ENCODE results near the gene C20orf144.
A peak's percentile ranks its signal among the peaks of the same experiment; 100 is the strongest.
"Not testable (repeated sequence)": the region's sequence is repeated elsewhere in the genome, so short reads cannot be mapped to it uniquely, and the experiment has no call there.

Gene C20orf144

DNA sequence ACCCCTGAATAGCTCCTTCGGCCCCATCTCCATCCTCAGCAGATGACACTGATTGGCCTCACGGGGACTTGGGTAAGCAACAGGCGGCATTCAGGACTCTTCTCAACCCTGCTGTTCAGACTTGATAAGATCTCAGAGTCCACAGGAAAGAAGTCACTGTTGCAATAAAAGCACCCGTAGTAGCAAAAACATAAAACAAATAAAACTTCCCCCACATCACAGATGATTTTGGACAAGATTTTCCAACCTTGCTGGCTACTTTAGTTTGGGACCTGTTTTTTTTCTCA lies 17.1 kb upstream of the C20orf144 start:
- H3K4me1 Mint-ChIP-seq (ENCODE audit: low read depth), result peaks cover 8% of the 10 kb centered on the region
- no peak overlapping the region for H3K27ac Mint-ChIP-seq
- H3K36me3 Mint-ChIP-seq (ENCODE audit: low read depth), result peaks cover 23% of the 10 kb centered on the region
- H3K27me3 Mint-ChIP-seq (ENCODE audit: low read depth), result no peaks in the 10 kb centered on the region
- H3K4me3 Mint-ChIP-seq, result no peak overlapping the region
- no peaks in the 10 kb centered on the region for H3K9me3 Mint-ChIP-seq

DNA sequence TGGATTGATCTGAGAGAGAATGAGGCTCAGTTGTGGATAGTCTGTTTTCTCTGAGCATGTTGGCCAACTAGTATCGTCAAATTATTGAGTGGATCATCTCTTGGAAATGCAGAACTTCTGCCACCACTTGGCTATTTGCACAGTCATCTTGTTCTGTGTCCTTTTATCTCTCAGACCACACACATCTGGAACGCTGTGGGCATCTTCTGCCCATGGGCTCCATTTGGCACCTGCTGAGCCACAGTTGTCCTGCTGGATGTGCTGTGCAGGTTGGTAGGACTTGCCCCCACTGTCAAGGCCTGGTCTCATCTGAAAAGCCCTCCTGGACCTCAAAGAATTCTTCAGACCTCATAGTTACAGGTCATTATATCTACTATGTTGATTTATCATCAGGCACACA lies 16.7 kb upstream of the C20orf144 start:
- no peaks in the 10 kb centered on the region for H3K27me3 Mint-ChIP-seq (ENCODE audit: low read depth)
- no peaks in the 10 kb centered on the region for H3K9me3 Mint-ChIP-seq
- no peak overlapping the region for H3K4me3 Mint-ChIP-seq
- no peak overlapping the region for H3K27ac Mint-ChIP-seq
- peaks cover 8% of the 10 kb centered on the region for H3K4me1 Mint-ChIP-seq (ENCODE audit: low read depth)
- H3K36me3 Mint-ChIP-seq (ENCODE audit: low read depth), result peaks cover 20% of the 10 kb centered on the region

DNA sequence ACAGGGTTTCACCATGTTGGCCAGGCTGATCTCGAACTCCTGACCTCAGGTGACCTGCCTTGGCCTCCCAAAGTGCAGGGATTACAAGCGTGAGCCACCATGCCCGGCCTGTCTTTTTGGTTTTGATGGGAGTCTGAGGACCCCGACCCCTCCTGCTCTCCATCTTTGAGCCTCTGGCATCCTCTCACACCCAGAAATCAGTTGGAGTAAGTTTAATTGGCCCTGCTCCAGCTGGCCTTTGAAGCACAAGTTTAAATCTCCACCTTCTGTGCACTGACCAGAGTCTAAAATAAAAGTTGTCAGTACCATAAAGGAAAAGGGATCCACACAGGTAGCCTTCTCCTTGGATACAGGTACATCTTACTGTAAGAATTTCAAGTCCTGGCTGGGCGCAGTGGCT lies 15.9 kb upstream of the C20orf144 start:
- no peaks in the 10 kb centered on the region for H3K9me3 Mint-ChIP-seq
- no peak overlapping the region for H3K27ac Mint-ChIP-seq
- H3K4me3 Mint-ChIP-seq, result no peak overlapping the region
- H3K27me3 Mint-ChIP-seq (ENCODE audit: low read depth), result no peaks in the 10 kb centered on the region
- H3K36me3 Mint-ChIP-seq (ENCODE audit: low read depth), result peaks cover 15% of the 10 kb centered on the region
- H3K4me1 Mint-ChIP-seq (ENCODE audit: low read depth), result peaks cover 8% of the 10 kb centered on the region

DNA sequence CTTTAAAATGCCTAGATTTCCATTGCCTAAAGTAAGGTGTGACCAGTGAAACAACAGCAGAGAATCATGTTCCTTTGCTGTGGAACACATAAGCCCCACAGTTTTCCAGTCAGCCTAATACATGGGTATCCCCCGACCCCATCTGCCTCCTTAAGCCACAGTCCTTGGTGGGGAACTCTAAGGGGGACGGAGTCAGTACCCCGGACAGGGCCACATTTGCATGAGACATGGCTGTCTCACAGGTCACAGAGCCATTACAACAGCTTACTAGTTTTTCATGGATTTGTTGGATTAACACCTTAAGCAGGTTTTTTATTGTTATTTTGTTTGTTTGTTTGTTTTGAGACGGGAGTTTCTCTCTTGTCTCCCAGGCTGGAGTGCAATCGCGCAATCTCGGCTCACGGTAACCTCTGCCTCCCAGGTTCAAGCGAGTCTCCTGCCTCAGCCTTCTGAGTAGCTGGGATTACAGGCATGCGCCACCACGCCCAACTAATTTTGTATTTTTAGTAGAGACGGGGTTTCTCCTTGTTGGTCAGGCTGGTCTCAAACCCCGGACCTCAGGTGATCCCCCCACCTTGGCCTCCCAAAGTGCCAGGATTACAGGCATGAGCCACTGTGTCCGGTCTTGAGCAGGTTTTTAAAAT lies 15.0 kb upstream of the C20orf144 start:
- not testable (repeated sequence) for H3K9me3 Mint-ChIP-seq; H3K4me3 Mint-ChIP-seq; H3K27ac Mint-ChIP-seq; H3K27me3 Mint-ChIP-seq (ENCODE audit: low read depth)
- Mint-ChIP-seq H3K4me1 (ENCODE audit: low read depth) (peaks cover 16% of the 10 kb centered on the region), H3K36me3 (ENCODE audit: low read depth) (peaks cover 13% of the 10 kb centered on the region)

DNA sequence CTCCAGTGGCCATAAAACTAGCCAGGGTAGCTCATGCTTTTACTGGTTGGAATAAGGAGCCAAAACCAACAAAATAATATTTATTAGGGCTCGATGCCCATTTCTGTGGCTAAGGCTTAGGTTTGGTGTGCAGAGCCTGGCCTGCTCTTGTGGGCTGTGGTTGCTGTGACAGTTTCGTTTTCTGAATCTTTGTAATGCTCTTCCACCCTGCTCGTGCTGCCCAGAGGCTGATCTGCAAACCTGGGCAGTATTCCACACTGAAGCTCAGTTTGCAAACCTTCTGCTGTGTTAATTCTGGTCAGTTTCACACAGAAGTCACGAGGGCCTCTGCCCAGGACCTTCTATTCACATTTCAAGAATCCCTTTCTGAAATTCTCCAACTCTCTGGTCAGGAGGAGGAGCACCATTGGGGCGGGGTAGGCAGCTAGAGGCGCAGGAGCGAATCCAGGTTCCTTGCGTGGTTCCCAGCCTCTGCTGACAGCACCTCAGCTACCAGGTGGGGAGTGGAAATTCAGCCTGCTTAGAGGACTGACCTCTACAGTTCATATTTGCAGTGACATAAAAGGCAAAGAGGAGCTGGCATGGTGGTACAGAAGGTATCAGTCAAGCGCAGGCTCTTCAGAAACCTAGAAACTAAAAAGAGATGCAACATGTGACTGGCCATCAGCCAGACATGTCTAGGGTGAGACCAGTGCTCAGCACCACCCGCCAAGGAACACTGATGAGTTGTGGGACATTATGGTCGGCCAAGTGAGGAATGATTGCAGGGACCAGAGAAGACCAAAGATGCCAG lies 14.3 kb upstream of the C20orf144 start:
- H3K27me3 Mint-ChIP-seq (ENCODE audit: low read depth), result no peaks in the 10 kb centered on the region
- H3K9me3 Mint-ChIP-seq, result no peaks in the 10 kb centered on the region
- H3K36me3 Mint-ChIP-seq (ENCODE audit: low read depth), result peaks cover 13% of the 10 kb centered on the region
- no peak overlapping the region for H3K4me3 Mint-ChIP-seq
- H3K27ac Mint-ChIP-seq, result no peak overlapping the region
- H3K4me1 Mint-ChIP-seq (ENCODE audit: low read depth), result peaks cover 16% of the 10 kb centered on the region

DNA sequence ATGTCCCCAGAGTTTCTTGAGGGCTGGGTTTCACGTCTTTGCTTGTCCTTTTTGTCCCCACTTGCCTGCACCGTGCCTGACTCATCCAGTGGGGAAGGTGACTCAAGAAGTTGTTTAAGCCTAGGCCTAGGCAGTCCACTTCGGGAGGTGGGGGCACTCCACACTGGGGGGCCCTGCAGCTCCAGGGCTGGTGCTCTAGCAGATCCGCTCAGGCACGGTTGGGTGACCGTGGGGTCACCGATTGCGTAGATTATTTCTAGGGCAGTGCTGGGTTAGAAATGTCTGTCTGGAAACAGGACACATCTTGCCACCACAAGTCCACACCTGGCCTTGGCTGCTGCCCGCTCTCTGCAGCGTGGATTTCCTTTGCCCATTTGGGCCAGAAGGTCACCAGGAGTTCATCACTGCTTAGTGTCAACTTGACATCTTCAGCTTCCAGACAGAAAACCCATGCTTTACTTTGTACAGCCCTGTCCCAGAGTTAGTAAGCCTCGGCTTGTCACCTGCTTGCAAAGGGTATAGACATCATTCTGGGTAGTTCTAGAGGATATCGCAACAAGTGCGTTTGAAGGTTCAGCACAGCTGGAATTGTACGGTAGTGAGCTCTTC lies 13.6 kb upstream of the C20orf144 start:
- H3K4me1 Mint-ChIP-seq (ENCODE audit: low read depth), result peaks cover 16% of the 10 kb centered on the region
- H3K36me3 Mint-ChIP-seq (ENCODE audit: low read depth), result peaks cover 12% of the 10 kb centered on the region

DNA sequence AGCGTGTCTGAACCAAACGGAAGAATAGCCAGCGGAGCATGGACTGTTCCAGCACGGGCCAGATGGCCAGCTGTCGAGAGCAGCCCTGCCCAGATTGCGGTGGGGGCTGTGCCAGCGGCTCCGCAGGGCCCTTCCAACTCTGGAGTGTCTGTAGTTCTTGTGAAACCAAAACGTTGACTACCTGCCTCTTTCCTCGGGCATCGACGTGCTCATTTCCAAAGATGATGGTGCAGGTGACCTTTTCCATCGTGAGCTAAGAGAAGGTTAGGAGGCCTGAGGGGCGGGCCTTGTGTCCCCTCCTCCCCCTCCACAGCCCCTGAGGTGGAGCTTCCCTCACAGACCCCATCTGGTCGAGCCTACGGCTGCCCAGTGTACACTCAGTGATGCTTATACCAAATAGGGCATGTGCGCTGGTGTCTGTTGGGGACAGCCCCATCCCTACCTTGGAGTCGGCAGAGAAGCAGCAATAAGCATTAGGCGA lies 12.9 kb upstream of the C20orf144 start:
- Mint-ChIP-seq H3K27me3 (ENCODE audit: low read depth) (no peaks in the 10 kb centered on the region), H3K9me3 (no peaks in the 10 kb centered on the region), H3K4me1 (ENCODE audit: low read depth) (peaks cover 16% of the 10 kb centered on the region), H3K36me3 (ENCODE audit: low read depth) (peaks cover 12% of the 10 kb centered on the region), H3K4me3 (no peak overlapping the region), H3K27ac (no peak overlapping the region)

More for the DNA sequence above, 13.6 kb upstream of the C20orf144 start:
- Mint-ChIP-seq H3K9me3 (no peaks in the 10 kb centered on the region), H3K27me3 (ENCODE audit: low read depth) (no peaks in the 10 kb centered on the region), H3K4me3 (no peak overlapping the region), H3K27ac (no peak overlapping the region)

DNA sequence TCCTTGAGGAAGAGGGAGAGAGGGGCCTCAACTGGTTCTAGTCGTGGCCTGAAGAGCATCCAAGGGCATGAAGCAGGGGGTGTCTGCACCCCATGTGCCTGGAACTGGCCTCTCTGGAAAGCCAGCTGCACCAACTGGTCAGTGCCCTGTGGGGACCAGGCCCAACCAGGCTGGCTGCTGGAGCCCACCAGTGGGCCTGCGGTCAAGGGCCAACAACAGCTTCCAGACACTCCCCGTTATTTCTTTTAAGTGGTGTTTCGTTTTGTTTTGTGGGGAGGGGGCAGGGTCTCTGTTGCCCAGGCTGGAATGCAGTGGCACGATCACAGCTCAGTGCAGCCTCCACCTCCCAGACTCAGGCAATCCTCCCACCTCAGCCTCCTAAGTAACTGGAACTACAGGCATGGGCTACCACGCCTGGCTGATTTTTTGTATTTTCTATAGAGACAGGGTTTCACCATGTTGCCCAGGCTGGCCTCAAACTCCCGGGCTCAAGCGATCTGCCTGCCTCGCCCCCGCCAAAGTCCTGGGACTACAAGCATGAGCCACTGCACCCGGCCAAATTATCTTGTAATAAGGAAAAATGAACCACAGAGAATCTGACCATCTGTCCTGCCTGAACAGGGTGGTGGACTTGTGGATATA lies 11.9 kb upstream of the C20orf144 start:
- H3K36me3 Mint-ChIP-seq (ENCODE audit: low read depth), result peaks cover 8% of the 10 kb centered on the region
- H3K4me3 Mint-ChIP-seq, result no peak overlapping the region
- H3K27ac Mint-ChIP-seq, result no peak overlapping the region
- H3K4me1 Mint-ChIP-seq (ENCODE audit: low read depth), result peaks cover 16% of the 10 kb centered on the region
- no peaks in the 10 kb centered on the region for H3K9me3 Mint-ChIP-seq
- H3K27me3 Mint-ChIP-seq (ENCODE audit: low read depth), result no peaks in the 10 kb centered on the region

DNA sequence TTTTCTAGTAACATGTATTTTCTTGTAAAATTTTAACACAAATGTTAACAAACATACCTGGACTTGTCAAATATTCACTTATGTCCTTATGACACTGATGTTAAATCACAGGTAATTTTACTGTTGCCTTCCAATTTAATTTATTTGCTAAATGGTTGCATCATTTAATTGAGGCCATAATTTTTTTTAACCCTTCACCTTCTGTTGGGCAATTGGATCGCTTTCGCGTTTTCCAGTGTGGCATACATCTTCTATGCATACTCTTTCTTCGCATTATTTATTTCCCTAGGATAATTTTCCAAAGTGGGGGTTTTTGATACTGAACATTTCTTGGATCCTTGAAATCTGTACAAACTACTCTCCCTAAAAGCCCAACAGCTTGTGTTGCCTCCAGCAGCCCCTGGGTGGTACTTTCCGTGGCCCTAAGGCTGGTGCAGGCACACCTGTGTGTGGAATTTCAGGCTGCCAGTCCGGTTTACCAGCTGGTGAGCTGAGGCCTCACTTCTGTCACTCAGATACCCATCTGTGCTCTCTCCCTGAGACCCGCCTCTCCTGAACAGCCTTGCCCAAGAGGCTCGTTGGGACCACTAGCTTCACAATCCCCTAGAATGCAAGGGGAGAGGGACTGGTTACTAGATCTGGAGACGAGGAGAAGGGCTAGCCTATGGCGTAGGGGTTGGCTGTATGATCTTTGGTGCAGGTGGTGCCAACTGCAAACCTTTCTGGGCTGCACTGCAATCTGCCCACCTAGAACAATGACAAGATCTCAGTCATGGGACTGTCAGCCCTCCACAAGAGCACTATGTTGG lies 11.2 kb upstream of the C20orf144 start:
- H3K36me3 Mint-ChIP-seq (ENCODE audit: low read depth), result peaks cover 4% of the 10 kb centered on the region
- H3K9me3 Mint-ChIP-seq, result no peaks in the 10 kb centered on the region
- no peaks in the 10 kb centered on the region for H3K27me3 Mint-ChIP-seq (ENCODE audit: low read depth)
- H3K4me1 Mint-ChIP-seq (ENCODE audit: low read depth), result peaks cover 16% of the 10 kb centered on the region
- H3K4me3 Mint-ChIP-seq, result no peak overlapping the region
- H3K27ac Mint-ChIP-seq, result no peak overlapping the region

DNA sequence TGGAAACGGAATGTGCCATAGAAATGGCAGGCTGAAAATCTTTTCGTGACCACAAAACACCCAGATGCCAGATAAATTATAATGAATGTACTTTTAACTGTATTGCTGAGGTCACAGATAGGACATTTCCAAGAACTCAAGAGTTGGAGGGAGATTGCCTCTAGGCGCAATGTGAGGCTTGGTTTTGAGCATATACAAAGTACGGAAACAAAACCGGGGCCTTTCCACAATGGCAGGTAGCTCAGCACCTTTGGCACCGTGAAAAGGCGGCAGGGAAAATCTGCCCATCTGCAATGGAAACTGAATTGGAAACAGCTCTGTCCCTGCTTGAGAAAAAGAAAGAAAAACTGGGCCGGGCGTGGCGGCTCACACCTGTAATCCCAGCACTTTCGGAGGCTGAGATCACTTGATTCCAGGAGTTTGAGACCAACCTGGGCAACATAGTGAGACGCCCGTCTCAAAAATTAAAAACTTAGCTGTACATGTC lies 10.5 kb upstream of the C20orf144 start:
- Mint-ChIP-seq H3K4me3 (no peak overlapping the region), H3K4me1 (ENCODE audit: low read depth) (peaks cover 16% of the 10 kb centered on the region), H3K36me3 (ENCODE audit: low read depth) (peaks cover 2% of the 10 kb centered on the region), H3K9me3 (no peaks in the 10 kb centered on the region), H3K27me3 (ENCODE audit: low read depth) (no peaks in the 10 kb centered on the region), H3K27ac (no peak overlapping the region)

DNA sequence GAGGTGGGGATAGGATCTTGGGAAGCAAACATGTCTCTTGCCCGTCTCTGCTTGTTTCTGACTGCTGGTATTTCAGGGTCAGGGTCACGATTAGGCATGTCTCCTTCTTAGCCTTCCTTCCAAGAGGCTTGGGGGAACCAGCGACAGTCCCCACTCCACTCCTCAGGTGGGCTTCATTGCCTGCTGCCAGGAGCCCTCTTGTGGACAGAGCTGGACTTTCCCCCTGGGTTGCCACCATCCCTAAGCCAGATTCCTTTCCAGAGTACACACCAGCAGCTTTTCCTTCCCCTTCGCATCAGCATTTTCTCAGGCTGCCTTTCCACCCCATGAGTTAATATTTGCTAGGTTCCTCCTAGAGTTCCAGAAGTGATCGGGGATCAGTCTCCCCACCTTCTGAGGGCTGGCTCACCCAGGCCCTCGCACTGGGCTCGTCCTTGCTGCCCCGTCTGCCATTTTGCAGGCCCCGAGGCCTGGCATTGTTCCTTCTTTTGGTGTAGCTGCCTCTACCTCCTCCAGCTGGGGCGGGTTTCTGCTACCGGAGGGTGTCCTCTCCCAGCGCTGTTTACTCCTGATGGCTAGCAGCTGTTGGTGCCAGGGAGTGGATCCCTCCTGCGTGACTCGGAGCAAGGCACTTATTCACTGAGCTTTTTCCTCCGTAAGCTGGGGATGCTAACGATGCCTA lies 8.8 kb upstream of the C20orf144 start:
- no peaks in the 10 kb centered on the region for H3K27me3 Mint-ChIP-seq (ENCODE audit: low read depth)
- H3K4me1 Mint-ChIP-seq (ENCODE audit: low read depth), result peaks cover 8% of the 10 kb centered on the region
- H3K27ac Mint-ChIP-seq, result peak overlapping the region; percentile 43
- H3K9me3 Mint-ChIP-seq, result no peaks in the 10 kb centered on the region
- peaks cover 5% of the 10 kb centered on the region for H3K36me3 Mint-ChIP-seq (ENCODE audit: low read depth)
- no peak overlapping the region for H3K4me3 Mint-ChIP-seq

DNA sequence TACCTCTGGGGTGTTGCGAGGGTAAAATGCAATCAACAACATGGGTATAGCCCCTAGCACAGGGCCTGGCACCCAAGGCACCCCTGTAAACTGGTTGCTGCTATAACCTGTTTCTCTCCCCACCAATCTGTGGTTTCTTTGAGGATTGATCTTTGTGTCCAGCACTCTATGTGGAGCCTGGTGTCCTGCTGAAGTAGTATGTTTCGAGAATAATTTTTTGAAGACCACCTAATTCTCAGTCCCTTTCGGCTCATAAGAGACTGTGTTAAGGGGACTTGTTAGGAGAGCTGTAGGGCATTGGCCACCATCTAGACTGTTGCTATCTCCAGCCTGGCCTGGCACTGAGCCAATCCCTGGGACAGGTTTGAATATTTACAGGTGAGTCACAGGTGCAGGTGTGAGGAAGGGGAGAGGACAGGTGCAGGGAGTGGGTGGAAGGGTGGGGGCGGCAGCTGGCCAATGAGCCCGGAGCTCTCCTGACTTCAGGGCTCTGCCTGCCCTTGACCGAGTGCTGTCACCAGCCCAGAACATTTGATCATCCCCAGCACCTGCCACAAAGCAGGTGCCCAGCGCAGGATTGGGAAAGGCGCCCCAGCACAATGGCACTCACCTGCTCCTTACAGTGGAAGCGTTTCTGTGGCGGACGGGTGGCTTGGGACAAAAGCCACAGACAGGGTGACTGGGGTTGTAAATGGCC lies 8.1 kb upstream of the C20orf144 start:
- Mint-ChIP-seq H3K27ac (no peak overlapping the region), H3K4me1 (ENCODE audit: low read depth) (peaks cover 8% of the 10 kb centered on the region), H3K27me3 (ENCODE audit: low read depth) (no peaks in the 10 kb centered on the region), H3K9me3 (no peaks in the 10 kb centered on the region), H3K4me3 (no peak overlapping the region), H3K36me3 (ENCODE audit: low read depth) (peaks cover 6% of the 10 kb centered on the region)

DNA sequence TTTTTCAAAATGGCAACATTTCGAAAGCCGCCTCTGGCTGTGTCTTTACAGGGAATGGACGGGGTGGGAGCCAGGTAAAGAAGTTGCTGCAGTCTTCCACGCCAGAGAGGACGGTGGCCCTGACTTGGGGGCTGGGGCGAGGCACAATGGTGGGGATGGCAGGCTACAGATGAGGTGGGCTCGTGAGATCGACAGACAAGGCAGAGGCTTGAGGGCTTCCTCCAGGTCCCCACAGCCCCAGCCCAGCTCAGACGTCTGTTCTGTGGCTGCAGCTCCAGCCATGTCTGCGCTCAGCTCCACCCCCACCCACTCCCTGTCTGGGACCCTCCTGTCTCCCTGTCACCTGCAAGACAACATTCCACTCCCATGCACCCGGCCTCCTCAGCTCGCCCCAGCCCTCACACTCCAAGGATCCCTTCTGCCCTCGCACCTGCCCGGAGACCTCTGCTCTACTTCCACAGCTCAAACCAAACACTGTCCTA lies 7.4 kb upstream of the C20orf144 start:
- Mint-ChIP-seq H3K9me3 (no peaks in the 10 kb centered on the region), H3K4me1 (ENCODE audit: low read depth) (peaks cover 8% of the 10 kb centered on the region), H3K27me3 (ENCODE audit: low read depth) (no peaks in the 10 kb centered on the region), H3K4me3 (no peak overlapping the region), H3K36me3 (ENCODE audit: low read depth) (peaks cover 7% of the 10 kb centered on the region), H3K27ac (peak overlapping the region; percentile 55)

Data from T-helper 1 cell treated with Interleukin-12 subunit alpha and Interleukin-12 subunit beta and Interleukin-4 antibody, amounts not matched to agents 30 μg/mL and 1 μg/mL, for 36 hours (primary cell).